Retinal pigment epithelial cell (primary cell): Measurements from ENCODE around the gene CROCC.
"Not testable (repeated sequence)": the region's sequence is repeated elsewhere in the genome, so short reads cannot be mapped to it uniquely, and the experiment has no call there.

Experiments
- DNase-seq: peaks from one replicate; pipeline ENCODE4 v3.0.0-alpha.2; 2010; ENCODE audit warnings: low read depth
- H3K4me3 ChIP-seq: 2 replicates; pipeline ENCODE4 v1.5.1; 2011; ENCODE audit warnings: mild to moderate bottlenecking, low read length, control low read depth, moderate library complexity
- TF ChIP-seq, protein P1 (sequence below): conservative IDR thresholded peaks from 2 replicates; pipeline ENCODE4 v1.5.1; 2011; ENCODE audit warnings: low read depth, low read length, control low read depth, inconsistent platforms

CROCC gene

DNA sequence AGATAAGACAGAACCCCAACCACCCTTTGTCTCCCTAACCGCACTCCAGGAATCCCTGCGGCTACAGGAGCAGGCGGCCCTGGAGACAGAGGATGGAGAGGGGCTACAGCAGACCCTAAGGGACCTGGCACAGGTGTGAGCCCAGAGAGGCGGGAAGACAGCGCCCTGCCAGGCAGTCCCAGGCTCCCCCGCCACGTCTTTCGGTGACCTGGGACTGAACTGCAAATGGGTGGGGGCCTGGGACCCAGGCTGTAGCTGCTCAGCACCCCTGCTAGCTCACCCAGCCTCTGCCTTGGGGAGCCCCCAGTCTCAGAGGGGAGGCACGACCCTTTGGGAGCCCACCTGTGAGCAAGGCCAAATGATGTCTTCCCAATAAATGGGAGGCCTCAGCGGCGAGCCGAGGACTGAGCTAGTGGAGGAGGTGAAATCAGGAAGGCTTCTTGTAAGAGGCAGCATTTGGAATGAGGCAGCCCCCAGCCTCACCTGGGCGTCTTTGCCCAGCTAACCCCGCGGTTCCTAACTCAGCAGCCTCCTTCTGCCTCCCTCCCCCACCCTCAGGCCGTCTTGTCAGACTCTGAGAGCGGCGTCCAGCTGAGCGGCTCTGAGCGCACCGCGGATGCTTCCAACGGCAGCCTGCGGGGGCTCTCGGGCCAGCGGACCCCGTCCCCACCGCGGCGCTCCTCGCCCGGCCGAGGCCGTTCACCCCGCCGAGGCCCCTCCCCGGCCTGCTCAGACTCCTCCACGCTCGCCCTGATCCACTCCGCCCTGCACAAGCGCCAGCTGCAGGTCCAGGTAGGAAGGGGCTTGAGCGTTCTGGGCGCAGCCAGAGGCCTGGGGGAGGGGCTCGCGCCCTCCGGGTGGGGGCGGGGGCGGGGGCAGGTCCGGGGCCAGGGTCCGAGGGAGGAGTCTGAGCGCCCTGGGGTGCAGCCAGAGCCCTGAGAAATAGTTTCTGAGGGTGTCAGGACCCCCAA, 16.9 kb downstream of the CROCC start:
- TF ChIP-seq, protein P1, sequence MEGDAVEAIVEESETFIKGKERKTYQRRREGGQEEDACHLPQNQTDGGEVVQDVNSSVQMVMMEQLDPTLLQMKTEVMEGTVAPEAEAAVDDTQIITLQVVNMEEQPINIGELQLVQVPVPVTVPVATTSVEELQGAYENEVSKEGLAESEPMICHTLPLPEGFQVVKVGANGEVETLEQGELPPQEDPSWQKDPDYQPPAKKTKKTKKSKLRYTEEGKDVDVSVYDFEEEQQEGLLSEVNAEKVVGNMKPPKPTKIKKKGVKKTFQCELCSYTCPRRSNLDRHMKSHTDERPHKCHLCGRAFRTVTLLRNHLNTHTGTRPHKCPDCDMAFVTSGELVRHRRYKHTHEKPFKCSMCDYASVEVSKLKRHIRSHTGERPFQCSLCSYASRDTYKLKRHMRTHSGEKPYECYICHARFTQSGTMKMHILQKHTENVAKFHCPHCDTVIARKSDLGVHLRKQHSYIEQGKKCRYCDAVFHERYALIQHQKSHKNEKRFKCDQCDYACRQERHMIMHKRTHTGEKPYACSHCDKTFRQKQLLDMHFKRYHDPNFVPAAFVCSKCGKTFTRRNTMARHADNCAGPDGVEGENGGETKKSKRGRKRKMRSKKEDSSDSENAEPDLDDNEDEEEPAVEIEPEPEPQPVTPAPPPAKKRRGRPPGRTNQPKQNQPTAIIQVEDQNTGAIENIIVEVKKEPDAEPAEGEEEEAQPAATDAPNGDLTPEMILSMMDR, result no peak
- DNase-seq, result no peak
- no peak overlapping the region for H3K4me3 ChIP-seq

DNA sequence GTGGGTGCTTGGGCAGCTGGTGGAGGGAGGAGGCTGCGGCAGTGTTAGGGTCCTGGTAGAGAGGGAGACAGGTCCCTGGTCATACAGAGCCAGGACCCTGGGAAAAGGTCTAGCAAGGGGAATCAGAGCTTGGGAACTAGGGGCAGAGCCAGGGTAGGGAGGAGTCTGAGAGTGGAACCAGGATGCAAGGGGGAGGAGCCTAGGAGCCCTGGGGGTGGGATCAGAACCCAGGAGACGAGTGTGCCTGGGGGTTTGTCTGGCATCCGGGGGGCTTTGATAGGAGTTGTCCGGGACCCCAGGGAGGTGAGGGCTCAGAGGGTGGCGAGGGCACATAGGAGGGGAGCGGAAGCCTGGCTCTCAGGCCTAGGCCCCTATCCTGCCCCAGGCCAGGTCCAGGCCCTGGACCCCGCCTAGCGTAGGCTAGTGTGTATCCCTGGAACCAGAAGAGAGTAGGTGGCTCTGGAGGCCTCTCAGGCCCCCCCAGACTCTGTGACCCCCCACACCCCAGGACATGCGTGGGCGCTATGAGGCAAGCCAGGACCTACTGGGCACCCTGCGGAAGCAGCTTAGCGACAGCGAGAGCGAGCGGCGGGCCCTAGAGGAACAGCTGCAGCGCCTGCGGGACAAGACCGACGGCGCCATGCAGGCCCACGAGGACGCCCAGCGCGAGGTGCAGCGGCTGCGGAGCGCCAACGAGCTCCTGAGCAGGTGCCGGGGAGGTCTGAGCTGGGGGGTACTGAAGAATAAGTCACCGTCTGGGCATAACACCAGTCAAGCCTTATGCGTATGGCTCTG, 17.9 kb downstream of the CROCC start:
- not testable (repeated sequence) for DNase-seq, H3K4me3 ChIP-seq

DNA sequence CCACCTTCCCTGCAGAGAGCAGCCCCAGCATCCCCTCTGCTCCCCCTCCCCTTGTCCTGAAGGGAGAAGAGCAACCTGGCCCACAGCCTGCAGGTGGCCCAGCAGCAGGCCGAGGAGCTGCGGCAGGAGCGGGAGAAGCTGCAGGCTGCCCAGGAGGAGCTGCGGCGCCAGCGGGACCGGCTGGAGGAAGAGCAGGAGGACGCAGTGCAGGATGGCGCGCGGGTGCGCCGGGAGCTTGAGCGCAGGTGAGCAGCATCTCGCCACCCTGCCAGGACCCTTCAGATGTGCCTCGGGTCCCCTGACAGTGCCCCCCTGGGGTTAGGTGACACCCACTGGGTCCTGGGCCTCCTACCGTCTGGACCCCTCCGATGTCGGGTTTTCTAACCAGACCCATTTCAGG, 22.3 kb downstream of the CROCC start:
- TF ChIP-seq, protein P1, result no peak
- H3K4me3 ChIP-seq, result no peak overlapping the region
- DNase-seq, result no peak

DNA sequence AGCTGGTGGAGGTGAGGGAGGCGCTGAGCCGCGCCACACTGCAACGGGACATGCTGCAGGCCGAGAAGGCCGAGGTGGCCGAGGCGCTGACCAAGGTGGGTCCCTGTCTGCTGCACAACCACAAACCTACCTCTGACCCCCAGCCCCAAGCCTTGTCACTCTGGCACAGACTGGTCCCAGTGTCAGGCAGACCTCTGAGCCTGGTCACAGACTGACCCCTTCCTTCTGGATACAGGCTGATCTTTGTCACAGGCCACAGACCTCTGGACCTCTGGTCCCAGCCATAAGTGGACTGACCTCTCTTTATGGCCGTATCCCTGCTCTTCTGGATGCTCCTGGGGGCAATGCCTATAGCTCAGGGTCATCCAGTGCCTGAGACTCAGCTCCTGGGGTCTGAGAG, 23.8 kb downstream of the CROCC start:
- not testable (repeated sequence) for H3K4me3 ChIP-seq, DNase-seq

DNA sequence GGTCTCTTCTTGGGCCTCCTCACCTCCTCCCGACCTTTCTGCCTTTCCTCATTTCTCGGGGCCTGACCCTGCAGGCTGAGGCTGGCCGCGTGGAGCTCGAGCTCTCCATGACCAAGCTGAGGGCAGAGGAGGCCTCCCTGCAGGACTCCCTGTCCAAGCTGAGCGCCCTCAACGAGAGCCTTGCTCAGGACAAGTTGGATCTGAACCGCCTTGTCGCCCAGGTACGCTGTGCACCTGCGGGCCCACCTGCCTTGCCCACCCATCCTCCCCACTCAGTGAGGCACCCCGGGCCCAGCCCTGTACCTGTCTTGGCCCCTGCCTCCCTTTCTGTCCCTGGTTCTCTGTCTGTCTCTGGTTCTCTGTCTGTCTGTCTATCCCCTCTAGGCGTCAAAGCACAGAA, 24.5 kb downstream of the CROCC start:
- not testable (repeated sequence) for H3K4me3 ChIP-seq, DNase-seq

DNA sequence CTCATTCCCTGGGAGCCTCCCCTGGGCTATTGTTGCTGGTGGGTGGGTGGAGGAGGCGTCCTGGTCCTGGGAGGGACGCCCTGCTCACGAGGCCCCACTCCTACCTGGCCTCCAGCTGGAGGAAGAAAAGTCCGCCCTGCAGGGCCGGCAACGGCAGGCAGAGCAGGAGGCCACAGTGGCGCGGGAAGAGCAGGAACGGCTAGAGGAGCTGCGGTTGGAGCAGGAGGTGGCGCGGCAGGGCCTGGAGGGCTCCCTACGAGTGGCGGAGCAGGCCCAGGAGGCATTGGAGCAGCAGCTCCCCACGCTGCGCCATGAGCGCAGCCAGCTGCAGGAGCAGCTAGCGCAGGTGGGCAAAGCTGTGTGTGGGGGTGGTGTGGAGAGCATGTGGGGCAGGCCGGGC, 24.9 kb downstream of the CROCC start:
- TF ChIP-seq, protein P1, result no peak
- DNase-seq, result no peak

DNA sequence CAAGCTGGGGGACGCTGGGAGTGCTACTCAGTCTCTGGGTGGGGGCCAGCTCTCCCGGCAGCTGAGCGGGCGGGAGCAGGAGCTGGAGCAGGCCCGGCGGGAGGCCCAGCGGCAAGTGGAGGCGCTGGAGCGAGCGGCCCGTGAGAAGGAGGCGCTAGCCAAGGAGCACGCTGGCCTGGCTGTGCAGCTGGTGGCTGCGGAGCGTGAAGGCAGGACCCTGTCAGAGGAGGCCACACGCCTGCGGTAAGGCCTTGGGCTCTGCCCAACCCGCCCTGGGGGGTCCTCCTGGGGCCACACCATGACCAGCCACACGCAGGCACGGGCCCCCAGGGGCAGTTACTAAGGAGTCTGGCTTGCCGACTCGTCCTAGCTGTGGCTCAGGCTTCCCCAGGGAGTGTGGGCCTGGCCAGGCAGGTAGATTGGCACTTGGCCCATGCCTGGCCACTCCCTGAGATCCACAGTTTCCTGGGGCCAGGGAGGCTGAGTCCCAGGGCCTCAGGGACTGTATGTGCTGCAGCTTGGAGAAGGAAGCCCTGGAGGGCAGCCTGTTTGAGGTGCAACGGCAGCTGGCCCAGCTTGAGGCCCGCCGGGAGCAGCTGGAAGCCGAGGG, 26.7 kb downstream of the CROCC start:
- not testable (repeated sequence) for H3K4me3 ChIP-seq, DNase-seq

More for the DNA sequence above, 24.9 kb downstream of the CROCC start:
- no peak overlapping the region for H3K4me3 ChIP-seq

DNA sequence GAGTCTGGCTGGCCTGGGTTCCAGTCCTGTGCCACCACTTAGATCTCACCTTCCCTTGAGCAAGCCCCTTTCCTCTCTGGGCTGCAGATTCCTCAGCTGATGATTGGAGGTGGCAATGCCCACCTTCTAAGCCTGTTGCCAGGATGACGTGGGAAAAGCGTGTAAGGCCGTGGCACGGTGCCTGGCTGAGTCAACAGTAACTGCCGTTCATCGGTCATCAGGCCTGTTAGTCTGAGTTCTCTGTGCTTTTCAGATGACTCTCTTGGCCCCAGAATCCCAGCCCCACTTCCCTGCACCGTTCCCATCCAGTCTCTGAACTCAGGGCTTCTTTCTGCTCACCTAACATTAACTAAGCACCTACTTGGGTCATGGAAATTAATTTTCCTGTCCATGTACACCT, 27.3 kb downstream of the CROCC start:
- DNase-seq, result peak; percentile 46
- not testable (repeated sequence) for H3K4me3 ChIP-seq

DNA sequence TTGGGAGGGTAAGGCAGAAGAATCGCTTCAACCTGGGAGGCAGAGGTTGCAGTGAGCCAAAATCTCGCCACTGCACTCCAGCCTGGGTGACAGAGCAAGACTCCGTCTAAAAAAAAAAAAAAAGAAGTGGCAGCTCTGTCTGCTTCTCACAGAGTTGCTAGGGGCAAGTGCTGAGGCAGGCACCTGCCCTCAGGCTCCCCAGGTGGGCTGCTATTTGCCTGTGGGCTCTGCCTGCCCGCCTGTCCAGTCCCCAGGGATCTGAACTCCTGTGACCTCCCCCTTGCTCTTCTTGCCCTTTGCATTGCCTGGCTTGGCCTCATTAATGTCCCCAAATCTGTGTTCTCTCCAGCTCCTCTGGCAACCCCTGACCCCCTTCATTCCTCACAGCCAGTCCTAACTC, 30.6 kb downstream of the CROCC start:
- not testable (repeated sequence) for DNase-seq, H3K4me3 ChIP-seq

DNA sequence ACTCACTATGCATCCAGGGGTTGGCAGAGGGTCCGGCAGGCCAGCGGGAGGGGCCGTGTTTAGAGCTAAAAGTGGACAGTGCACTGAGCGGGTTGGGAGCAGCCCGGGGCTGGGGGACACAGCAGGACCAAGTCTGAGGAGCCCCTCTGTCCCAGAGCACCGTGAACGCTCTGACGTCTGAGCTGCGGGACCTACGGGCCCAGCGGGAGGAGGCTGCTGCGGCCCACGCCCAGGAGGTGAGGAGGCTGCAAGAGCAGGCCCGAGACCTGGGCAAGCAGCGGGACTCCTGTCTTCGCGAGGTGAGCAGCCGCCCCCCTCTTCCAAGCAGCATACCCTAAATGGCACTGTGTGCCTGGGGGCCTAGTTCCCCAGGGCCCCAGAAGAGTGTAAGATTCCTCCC, 32.8 kb downstream of the CROCC start:
- DNase-seq, result no peak
- TF ChIP-seq, protein P1, result no peak
- no peak overlapping the region for H3K4me3 ChIP-seq
